Spinal cord (tissue), 10 donors: Measurements from ENCODE around the gene GOLGA3. TPM values are rescaled to one million over a fixed set of nuclear protein-coding genes. Genes with fewer than 3 reads are reported as not detected.
A peak's percentile ranks its signal among the peaks of the same experiment; 100 is the strongest.
"Not testable (repeated sequence)": the region's sequence is repeated elsewhere in the genome, so short reads cannot be mapped to it uniquely, and the experiment has no call there.

Experiments used
- DNase-seq, 6 donors: peaks; one replicate each; pipeline versions ENCODE4 v3.0.0 to v3.0.0-alpha.2; 2013 to 2015; ENCODE audit warnings: low spot score in 6 of 6, low read depth in 4 of 6
- H3K27ac ChIP-seq: one replicate; pipeline ENCODE4 v1.5.1; 2013; ENCODE audit warnings: low read depth, low read length, control low read depth
- H3K27me3 ChIP-seq: one replicate; pipeline ENCODE4 v1.6.1; 2013; ENCODE audit warnings: low read length; ENCODE audit not compliant: control insufficient read depth, insufficient read depth
- H3K36me3 ChIP-seq: one replicate; pipeline ENCODE4 v1.6.1; 2013; ENCODE audit warnings: low read length; ENCODE audit not compliant: control insufficient read depth, insufficient read depth
- H3K4me1 ChIP-seq: one replicate; pipeline ENCODE4 v1.6.1; 2013; ENCODE audit warnings: low read length; ENCODE audit not compliant: control insufficient read depth, insufficient read depth
- H3K4me3 ChIP-seq: one replicate; pipeline ENCODE4 v1.5.1; 2013; ENCODE audit warnings: low read depth, low read length, control low read depth
- H3K9me3 ChIP-seq: one replicate; pipeline ENCODE4 v1.6.1; 2013; ENCODE audit warnings: low read length; ENCODE audit not compliant: control insufficient read depth, insufficient read depth
- WGBS: methylation state at CpG from one replicate; pipeline ENCODE4 v1.1.5; 2013; ENCODE audit warnings: missing lambda C conversion rate; ENCODE audit not compliant: insufficient coverage; 5-methylcytosine and 5-hydroxymethylcytosine counted together
- polyA plus RNA-seq, 2 donors: library from polyadenylated mRNA; unstranded; fragments of 120-200 nt; gene quantifications; one replicate each; pipeline ENCODE4 v1.2.1, GENCODE V29; 2013; ENCODE audit not compliant: insufficient read length in 2 of 2
- total RNA-seq, 2 donors: library from RNA; depleted of rRNA in 1 of 2; stranded (reverse); fragments of 120-200 nt in 1 of 2; fragments of >200 nt in 1 of 2; gene quantifications; one replicate each; pipeline versions ENCODE4 v1.2.3 to v1.2.4, GENCODE V29; 2013 to 2014
- donor health status: healthy.

GOLGA3 gene
- total and polyA plus RNA-seq, 4 donors: 33.0 to 50.4 (median 41.9) TPM

DNA sequence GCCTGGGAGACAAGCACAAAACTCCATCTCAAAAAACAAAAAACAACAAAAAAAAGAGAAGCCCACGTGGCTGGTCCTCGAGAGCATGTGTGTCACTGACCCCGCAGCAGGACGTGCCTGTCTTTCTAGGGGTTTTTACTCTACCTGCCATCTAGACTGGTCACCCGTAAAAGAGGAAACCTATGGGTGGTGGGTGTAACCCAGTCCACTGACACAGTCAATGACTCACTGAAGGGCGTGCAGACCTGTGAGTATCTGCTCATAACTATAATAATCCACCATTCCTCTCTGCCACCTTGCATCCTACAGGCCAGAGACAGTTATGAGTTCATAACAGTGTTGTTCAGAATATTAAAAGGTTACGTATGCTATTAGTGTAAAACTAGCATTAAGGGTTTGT lies 4.6 kb downstream of the GOLGA3 start:
- Histone ChIP-seq H3K27me3 (no peaks in the 10 kb centered on the region), H3K4me3 (no peak overlapping the region), H3K36me3 (peaks cover 55% of the 10 kb centered on the region), H3K9me3 (no peaks in the 10 kb centered on the region), H3K4me1 (peaks cover 8% of the 10 kb centered on the region), H3K27ac (no peak overlapping the region)
- DNase-seq: no peak
- 60% methylated on average over 1 of the region's 7 CpGs for WGBS

GRCh38 chr12:132818562-132818961 lies 10.1 kb downstream of the GOLGA3 start:
- Histone ChIP-seq H3K36me3 (peaks cover 78% of the 10 kb centered on the region), H3K4me3 (no peak overlapping the region), H3K9me3 (no peaks in the 10 kb centered on the region), H3K4me1 (no peaks in the 10 kb centered on the region), H3K27ac (no peak overlapping the region), H3K27me3 (no peaks in the 10 kb centered on the region)
- WGBS: 95% methylated on average over 8 of the region's 8 CpGs
- DNase-seq: no peak

DNA sequence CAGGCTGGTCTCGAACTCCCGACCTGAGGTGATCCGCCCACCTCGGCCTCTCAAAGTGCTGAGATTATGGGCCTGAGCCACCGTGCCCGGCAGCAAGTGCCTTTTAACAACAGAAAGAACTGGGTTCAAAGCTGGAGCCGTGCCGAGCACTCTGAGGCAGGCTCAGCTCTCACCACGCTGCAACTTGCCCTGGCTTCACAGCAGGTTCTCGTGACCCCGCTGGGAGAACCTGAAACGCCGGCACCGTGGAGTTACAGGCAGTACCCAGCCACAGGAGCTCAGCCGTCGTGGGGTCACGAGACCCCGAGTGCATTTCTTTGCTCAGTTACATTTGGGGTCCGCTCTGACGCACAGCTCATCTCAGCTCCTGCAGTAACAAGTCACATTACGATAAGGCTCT lies 14.4 kb downstream of the GOLGA3 start:
- Histone ChIP-seq H3K27me3 (no peaks in the 10 kb centered on the region), H3K27ac (no peak overlapping the region), H3K4me1 (no peaks in the 10 kb centered on the region), H3K9me3 (no peaks in the 10 kb centered on the region), H3K4me3 (no peak overlapping the region), H3K36me3 (peaks cover 81% of the 10 kb centered on the region)
- 97% methylated on average over 21 of the region's 21 CpGs for WGBS
- no peak for DNase-seq

DNA sequence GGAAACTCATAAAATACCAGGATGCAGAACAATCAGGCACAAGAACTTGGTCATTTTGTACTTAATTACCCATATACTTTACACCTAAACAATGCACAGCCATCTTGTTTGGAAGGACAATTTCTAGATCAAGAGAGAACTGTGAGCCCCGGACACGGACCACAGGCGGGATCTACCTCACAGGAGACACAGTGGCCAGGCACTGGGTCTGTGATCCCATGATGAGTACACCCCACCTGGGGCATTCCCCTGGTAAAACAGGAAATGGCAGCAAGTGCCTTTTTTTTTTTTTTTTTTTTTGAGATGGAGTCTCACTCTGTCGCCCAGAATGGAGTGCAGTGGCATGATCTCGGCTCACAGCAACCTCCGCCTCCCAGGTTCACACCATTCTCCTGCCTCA lies 15.2 kb downstream of the GOLGA3 start:
- no peak overlapping the region for H3K27ac ChIP-seq
- DNase-seq: no peak
- H3K4me1 ChIP-seq: no peaks in the 10 kb centered on the region
- no peaks in the 10 kb centered on the region for H3K27me3 ChIP-seq
- WGBS: 100% methylated on average over 3 of the region's 6 CpGs
- H3K4me3 ChIP-seq: no peak overlapping the region
- peaks cover 79% of the 10 kb centered on the region for H3K36me3 ChIP-seq
- no peaks in the 10 kb centered on the region for H3K9me3 ChIP-seq

DNA sequence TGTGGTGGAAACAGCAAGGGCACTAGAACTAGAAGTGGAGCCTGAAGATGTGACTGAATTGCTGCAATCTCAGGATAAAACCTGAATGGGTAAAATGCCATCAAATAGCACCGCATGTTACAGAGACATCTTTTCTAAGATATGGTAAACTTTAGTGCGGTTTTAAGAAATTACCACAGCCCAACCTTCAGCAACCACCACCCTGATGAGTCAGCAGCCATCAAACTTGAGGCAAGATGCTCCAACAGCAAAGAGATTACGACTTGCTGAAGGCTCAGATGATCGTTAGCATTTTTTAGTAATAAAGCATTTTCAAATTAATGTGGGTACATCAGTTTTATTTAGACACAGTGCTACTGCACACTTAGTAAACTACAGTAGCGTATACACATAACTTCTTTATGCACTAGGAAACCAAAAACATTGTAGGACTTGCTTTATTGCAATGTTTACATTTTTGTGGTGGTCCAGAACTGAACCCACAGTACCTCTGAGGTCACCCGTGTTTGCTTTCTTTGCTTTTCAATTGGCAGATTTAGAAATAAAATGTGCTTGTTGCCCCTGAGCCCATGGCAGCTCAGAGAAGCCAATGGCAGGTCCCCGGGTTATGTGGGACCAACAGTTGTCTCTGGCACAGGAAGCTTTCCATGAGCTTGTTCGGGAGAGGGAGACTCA lies 15.9 kb downstream of the GOLGA3 start:
- Histone ChIP-seq H3K4me1 (no peaks in the 10 kb centered on the region), H3K36me3 (peaks cover 79% of the 10 kb centered on the region), H3K4me3 (no peak overlapping the region), H3K27me3 (no peaks in the 10 kb centered on the region), H3K27ac (no peak overlapping the region), H3K9me3 (no peaks in the 10 kb centered on the region)
- DNase-seq: no peak
- 93% methylated on average over 3 of the region's 8 CpGs for WGBS

DNA sequence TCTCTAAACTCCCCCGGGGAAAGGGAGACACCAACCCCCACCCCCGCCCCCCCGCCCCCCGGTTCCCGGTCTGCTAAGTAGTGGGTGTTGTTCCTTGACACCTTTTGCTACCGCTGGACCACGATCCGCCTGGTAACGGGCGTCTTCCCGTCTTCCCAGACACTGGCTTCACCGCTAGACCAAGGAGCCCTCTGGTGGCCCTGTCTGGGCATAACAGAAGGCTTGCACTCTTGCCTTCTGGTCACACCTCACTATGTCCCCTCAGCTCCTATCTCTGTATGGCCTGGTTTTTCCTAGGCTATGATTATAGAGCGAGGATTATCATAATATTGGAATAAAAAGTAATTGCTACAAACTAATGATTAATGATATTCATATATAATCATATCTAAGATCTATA lies 19.3 kb downstream of the GOLGA3 start:
- H3K4me1 ChIP-seq, H3K9me3 ChIP-seq, H3K27me3 ChIP-seq, H3K27ac ChIP-seq, H3K4me3 ChIP-seq: not testable (repeated sequence)
- H3K36me3 ChIP-seq: peaks cover 86% of the 10 kb centered on the region
- 78% methylated on average over 7 of the region's 13 CpGs for WGBS
- DNase-seq: peak in 1 of 6 donors; percentile 24

GRCh38 chr12:132807295-132808092 lies 21.2 kb downstream of the GOLGA3 start:
- DNase-seq: peak in 1 of 6 donors; percentile 62
- Histone ChIP-seq H3K4me3 (no peak overlapping the region), H3K36me3 (peaks cover 88% of the 10 kb centered on the region), H3K4me1 (no peaks in the 10 kb centered on the region), H3K27ac (no peak overlapping the region), H3K9me3 (no peaks in the 10 kb centered on the region), H3K27me3 (no peaks in the 10 kb centered on the region)
- 92% methylated on average over 11 of the region's 25 CpGs for WGBS

GRCh38 chr12:132806857-132807256 lies 21.8 kb downstream of the GOLGA3 start:
- no peaks in the 10 kb centered on the region for H3K27me3 ChIP-seq
- no peak overlapping the region for H3K4me3 ChIP-seq
- 94% methylated on average over 18 of the region's 18 CpGs for WGBS
- no peaks in the 10 kb centered on the region for H3K4me1 ChIP-seq
- H3K36me3 ChIP-seq: peaks cover 88% of the 10 kb centered on the region
- H3K9me3 ChIP-seq: no peaks in the 10 kb centered on the region
- H3K27ac ChIP-seq: no peak overlapping the region
- no peak for DNase-seq

DNA sequence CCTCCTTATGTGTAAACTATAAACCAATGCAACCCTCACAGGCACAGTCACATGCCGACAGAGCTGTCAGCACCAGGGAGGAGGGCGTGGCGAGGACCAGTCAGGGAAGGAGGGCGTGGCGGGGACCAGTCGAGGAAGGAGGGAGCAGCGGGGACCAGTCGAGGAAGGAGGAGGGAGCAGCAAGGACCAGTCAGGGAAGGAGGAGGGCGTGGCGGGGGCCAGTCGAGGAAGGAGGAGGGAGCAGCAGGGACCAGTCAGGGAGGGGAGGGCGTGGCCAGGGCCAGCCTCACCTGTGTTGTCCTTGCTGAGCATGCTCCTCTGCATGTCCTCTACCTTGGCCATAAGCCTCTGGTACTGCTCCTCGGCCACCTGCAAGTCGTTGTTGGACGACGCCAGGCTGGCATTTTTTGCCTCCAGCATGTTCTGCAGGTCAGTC lies 24.2 kb downstream of the GOLGA3 start:
- 87% methylated on average over 15 of the region's 16 CpGs for WGBS
- Histone ChIP-seq H3K4me3 (no peak overlapping the region), H3K4me1 (no peaks in the 10 kb centered on the region), H3K27ac (no peak overlapping the region), H3K27me3 (no peaks in the 10 kb centered on the region), H3K9me3 (no peaks in the 10 kb centered on the region), H3K36me3 (peaks cover 93% of the 10 kb centered on the region)
- DNase-seq: no peak

DNA sequence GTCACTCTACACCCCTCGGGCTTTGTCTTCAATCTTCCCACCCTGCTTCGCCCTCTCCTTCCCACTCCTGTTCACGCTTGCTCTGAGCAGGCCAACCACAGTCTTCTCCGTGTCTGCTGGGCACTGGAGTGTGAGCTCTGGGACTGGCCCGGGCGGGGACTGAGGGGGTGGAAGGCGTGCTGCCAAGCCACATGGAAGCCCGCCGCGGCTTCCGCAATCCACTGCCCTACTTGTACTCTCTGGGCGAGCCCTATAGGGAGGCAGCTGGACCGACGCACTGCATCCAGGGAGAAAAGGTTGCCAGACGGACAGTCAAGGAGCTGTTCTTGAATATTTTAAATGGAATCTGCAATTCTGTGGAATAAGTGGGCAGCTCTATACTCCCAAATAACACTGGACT lies 24.8 kb downstream of the GOLGA3 start:
- peaks cover 98% of the 10 kb centered on the region for H3K36me3 ChIP-seq
- H3K27me3 ChIP-seq: no peaks in the 10 kb centered on the region
- H3K9me3 ChIP-seq: no peaks in the 10 kb centered on the region
- H3K4me1 ChIP-seq: no peaks in the 10 kb centered on the region
- H3K4me3 ChIP-seq: no peak overlapping the region
- no peak for DNase-seq
- 97% methylated on average over 12 of the region's 15 CpGs for WGBS
- H3K27ac ChIP-seq: no peak overlapping the region
